HG03064 (cell line): ENCODE measurements around the gene MLKL.
"Not testable (repeated sequence)": the region's sequence is repeated elsewhere in the genome, so short reads cannot be mapped to it uniquely, and the experiment has no call there.

Experiments
- ATAC-seq: cut with Tn5 transposase; IDR thresholded peaks from one replicate; pipeline ENCODE4 v1.9.1; 2021; ENCODE audit warnings: low read depth; ENCODE audit not compliant: unreplicated experiment

The MLKL gene

GRCh38 chr16:74734361-74735161 lies 33.9 kb upstream of the MLKL start:
- no peak for ATAC-seq

GRCh38 chr16:74732707-74733350 lies 32.2 kb upstream of the MLKL start:
- no peak for ATAC-seq

GRCh38 chr16:74731853-74732477 lies 31.3 kb upstream of the MLKL start:
- ATAC-seq: no peak

- no peak for ATAC-seq
Observed at GRCh38 chr16:74729783-74730683, 29.4 kb upstream of the MLKL start.

GRCh38 chr16:74727903-74728302 lies 27.2 kb upstream of the MLKL start:
- ATAC-seq: no peak

GRCh38 chr16:74726716-74727115 lies 26.1 kb upstream of the MLKL start:
- no peak for ATAC-seq

- ATAC-seq: no peak
Observed at GRCh38 chr16:74725651-74726455, 25.2 kb upstream of the MLKL start.

- ATAC-seq: no peak
Observed at GRCh38 chr16:74724820-74725549, 24.3 kb upstream of the MLKL start.

GRCh38 chr16:74723256-74723655 lies 22.6 kb upstream of the MLKL start:
- ATAC-seq: no peak

- not testable (repeated sequence) for ATAC-seq
Observed at GRCh38 chr16:74722156-74722555, 21.5 kb upstream of the MLKL start.

GRCh38 chr16:74721716-74722115 lies 21.1 kb upstream of the MLKL start:
- no peak for ATAC-seq

- no peak for ATAC-seq
Observed at GRCh38 chr16:74720579-74720978, 19.9 kb upstream of the MLKL start.

- ATAC-seq: no peak
Observed at GRCh38 chr16:74718741-74719610, 18.3 kb upstream of the MLKL start.

GRCh38 chr16:74718140-74718539 lies 17.5 kb upstream of the MLKL start:
- no peak for ATAC-seq

- ATAC-seq: no peak
Observed at GRCh38 chr16:74717367-74717766, 16.7 kb upstream of the MLKL start.

GRCh38 chr16:74716355-74716754 lies 15.7 kb upstream of the MLKL start:
- ATAC-seq: no peak

- no peak for ATAC-seq
Observed at GRCh38 chr16:74713876-74714275, 13.2 kb upstream of the MLKL start.

- no peak for ATAC-seq
Observed at GRCh38 chr16:74713325-74713724, 12.7 kb upstream of the MLKL start.
